PC-3 (cell line): ENCODE measurements around the gene STAT6.

ENCODE experiments used
- EZH2 ChIP-seq: fragments of 300-600 bp; sonication (generic); IDR thresholded peaks from one replicate; pipeline ENCODE4 v1.6.1; 2017; ENCODE audit warnings: antibody characterized with exemption, mild to moderate bottlenecking, low read length; ENCODE audit not compliant: unreplicated experiment
- EZH2phosphoT487 ChIP-seq: fragments of 300-600 bp; sonication (generic); IDR thresholded peaks from 2 replicates; pipeline ENCODE4 v1.6.1; 2018; ENCODE audit warnings: mild to moderate bottlenecking, antibody characterized with exemption, low read length, borderline replicate concordance
- TF ChIP-seq, protein P1 (sequence below): fragments of 300-600 bp; sonication (generic); conservative IDR thresholded peaks from 2 replicates; pipeline ENCODE4 v1.5.1; 2017; ENCODE audit warnings: antibody characterized with exemption, low read depth, mild to moderate bottlenecking, low read length

DNA sequence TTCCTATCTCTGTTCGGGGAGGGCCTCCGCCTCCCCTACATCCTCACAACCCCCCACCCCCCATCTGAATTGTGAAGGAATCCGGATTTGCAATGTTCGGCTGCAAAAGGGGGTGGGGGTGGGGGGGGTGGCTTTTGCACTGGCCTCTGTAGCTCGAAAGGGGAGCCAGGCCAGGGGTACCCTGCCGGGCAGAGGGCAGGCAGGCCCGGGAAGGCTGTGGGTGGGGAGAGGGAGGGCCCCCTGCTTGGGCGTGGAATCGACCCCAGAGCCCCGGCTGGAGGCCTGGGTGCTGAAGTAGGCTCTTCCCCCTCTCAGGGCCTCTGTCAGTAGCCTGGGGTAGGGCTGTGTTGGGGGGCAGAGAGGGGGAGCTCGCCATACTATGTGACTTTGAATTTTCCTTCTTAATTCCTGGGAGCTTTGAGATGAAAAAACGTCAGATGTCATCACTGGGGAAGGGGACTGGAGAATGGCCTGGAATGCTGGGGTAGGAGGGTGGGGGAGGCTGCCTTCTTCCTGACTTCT lies 18.2 kb upstream of the STAT6 start:
- TF ChIP-seq, protein P1, sequence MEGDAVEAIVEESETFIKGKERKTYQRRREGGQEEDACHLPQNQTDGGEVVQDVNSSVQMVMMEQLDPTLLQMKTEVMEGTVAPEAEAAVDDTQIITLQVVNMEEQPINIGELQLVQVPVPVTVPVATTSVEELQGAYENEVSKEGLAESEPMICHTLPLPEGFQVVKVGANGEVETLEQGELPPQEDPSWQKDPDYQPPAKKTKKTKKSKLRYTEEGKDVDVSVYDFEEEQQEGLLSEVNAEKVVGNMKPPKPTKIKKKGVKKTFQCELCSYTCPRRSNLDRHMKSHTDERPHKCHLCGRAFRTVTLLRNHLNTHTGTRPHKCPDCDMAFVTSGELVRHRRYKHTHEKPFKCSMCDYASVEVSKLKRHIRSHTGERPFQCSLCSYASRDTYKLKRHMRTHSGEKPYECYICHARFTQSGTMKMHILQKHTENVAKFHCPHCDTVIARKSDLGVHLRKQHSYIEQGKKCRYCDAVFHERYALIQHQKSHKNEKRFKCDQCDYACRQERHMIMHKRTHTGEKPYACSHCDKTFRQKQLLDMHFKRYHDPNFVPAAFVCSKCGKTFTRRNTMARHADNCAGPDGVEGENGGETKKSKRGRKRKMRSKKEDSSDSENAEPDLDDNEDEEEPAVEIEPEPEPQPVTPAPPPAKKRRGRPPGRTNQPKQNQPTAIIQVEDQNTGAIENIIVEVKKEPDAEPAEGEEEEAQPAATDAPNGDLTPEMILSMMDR, result no peak
- TF ChIP-seq EZH2 (no peak), EZH2phosphoT487 (no peak)
